H1 (cell line): Measurements from ENCODE around the gene AGAP1.

ENCODE experiments used
- BRCA1 ChIP-seq: IDR thresholded peaks from 2 replicates; pipeline ENCODE4 v1.6.1; 2012; ENCODE audit warnings: low read depth, low read length, improper control_type of control experiment
- CEBPB ChIP-seq: IDR thresholded peaks from 2 replicates; pipeline ENCODE4 v1.6.1; 2012; ENCODE audit warnings: low read depth, low read length
- EZH2 ChIP-seq: fragments of 200-600 bp; sonication (generic); IDR thresholded peaks from 2 replicates; pipeline ENCODE4 v1.7.1; 2012; ENCODE audit warnings: low read depth, mild to moderate bottlenecking, moderate library complexity, low read length, inconsistent platforms; ENCODE audit not compliant: severe bottlenecking
- KDM1A ChIP-seq: fragments of 200-600, 300-600 bp; sonication (generic); IDR thresholded peaks from 2 replicates; pipeline ENCODE4 v1.7.1; 2016; ENCODE audit warnings: mild to moderate bottlenecking, low read length, borderline replicate concordance
- PHF8 ChIP-seq: fragments of 200-600 bp; sonication (generic); conservative IDR thresholded peaks from 2 replicates; pipeline ENCODE4 v1.7.1; 2012; ENCODE audit warnings: low read depth, mild to moderate bottlenecking, inconsistent platforms, low read length, moderate library complexity
- POLR2A ChIP-seq, 2 experiments: IDR thresholded peaks; 1 replicate in 1 of 2; 2 replicates in 1 of 2; pipeline ENCODE4 v1.6.1; 2011; ENCODE audit warnings: low read depth in 2 of 2, low read length in 2 of 2, mild to moderate bottlenecking in 2 of 2; ENCODE audit errors: control extremely low read depth in 1 of 2
- RAD21 ChIP-seq, 2 experiments: IDR thresholded peaks in 1 of 2; conservative IDR thresholded peaks in 1 of 2; 2 replicates each; pipeline ENCODE4 v1.6.1; 2011; ENCODE audit warnings: low read depth in 2 of 2, low read length in 2 of 2, improper control_type of control experiment in 1 of 2, inconsistent platforms in 1 of 2, mild to moderate bottlenecking in 1 of 2, moderate library complexity in 1 of 2
- RXRA ChIP-seq: IDR thresholded peaks from 2 replicates; pipeline ENCODE4 v1.6.1; 2011; ENCODE audit warnings: low read depth, mild to moderate bottlenecking, low read length, moderate library complexity; ENCODE audit not compliant: insufficient read depth
- SRF ChIP-seq: IDR thresholded peaks from 2 replicates; pipeline ENCODE4 v1.6.1; 2011; ENCODE audit warnings: mild to moderate bottlenecking, low read depth, low read length, moderate library complexity
- YY1 ChIP-seq: IDR thresholded peaks from 2 replicates; pipeline ENCODE4 v1.6.1; 2011; ENCODE audit warnings: low read depth, mild to moderate bottlenecking, low read length
- TF ChIP-seq, protein P1 (sequence below), 3 experiments: IDR thresholded peaks; 1 replicate in 2 of 3; 2 replicates in 1 of 3; pipeline versions ENCODE4 v1.5.1 to v1.6.1; 2011; ENCODE audit warnings: low read length in 3 of 3, mild to moderate bottlenecking in 3 of 3, inconsistent platforms in 2 of 3, low read depth in 1 of 3, moderate library complexity in 1 of 3; ENCODE audit not compliant: insufficient read depth in 1 of 3; ENCODE audit errors: control extremely low read depth in 1 of 3
- TF ChIP-seq, protein P2 (sequence below): IDR thresholded peaks from 2 replicates; pipeline ENCODE4 v1.6.1; 2011; ENCODE audit warnings: low read depth, mild to moderate bottlenecking, low read length; ENCODE audit not compliant: insufficient read depth
- TF ChIP-seq, protein P3 (sequence below): IDR thresholded peaks from 2 replicates; pipeline ENCODE4 v1.6.1; 2012; ENCODE audit warnings: inconsistent platforms

DNA sequence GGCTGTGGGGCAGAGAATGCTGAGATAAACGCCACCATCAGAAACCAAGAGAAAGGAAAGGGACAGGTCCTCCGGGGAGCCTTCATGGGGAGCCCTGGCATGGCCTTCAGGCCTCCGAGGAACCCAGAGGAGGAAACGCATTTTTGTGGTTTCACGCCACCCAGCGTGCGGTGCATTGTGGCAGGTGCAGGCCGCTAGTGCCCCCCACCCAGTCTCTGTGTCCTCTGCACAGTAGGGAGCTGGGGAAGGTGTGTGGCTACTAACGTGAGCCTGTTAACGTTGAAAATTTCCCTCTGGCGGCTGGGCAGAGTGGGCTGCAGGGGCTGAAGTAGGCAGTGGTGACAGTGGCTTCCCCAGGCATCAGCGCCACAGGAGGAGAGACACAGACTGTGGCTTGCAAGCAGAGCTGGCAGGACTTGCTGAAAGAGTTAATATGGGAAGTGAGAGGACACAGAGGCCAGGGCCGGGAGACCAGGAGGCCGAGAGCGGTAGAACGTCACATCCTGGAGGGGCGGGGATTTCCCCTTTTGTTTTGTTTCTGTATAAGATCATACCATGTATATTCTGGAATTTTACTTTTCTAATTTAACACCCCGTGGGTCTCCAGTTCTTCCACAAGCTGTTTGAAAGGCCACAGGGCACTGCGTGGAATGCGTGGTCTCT lies 507.5 kb downstream of the AGAP1 start:
- TF ChIP-seq POLR2A (IDR thresholded peaks at IDR 0.05; ENCODE audit: control extremely low read depth in 1 of 2, low read depth in 2 of 2, low read length in 2 of 2) (no peak), CEBPB (no peak), RXRA (no peak), PHF8 (no peak), EZH2 (no peak), KDM1A (no peak), RAD21 (IDR thresholded peaks at IDR 0.05 in 1 of 2, conservative IDR thresholded peaks at IDR 0.05 in 1 of 2; ENCODE audit: low read depth in 2 of 2, low read length in 2 of 2) (no peak), SRF (no peak), YY1 (no peak), BRCA1 (no peak)
- TF ChIP-seq, protein P1, sequence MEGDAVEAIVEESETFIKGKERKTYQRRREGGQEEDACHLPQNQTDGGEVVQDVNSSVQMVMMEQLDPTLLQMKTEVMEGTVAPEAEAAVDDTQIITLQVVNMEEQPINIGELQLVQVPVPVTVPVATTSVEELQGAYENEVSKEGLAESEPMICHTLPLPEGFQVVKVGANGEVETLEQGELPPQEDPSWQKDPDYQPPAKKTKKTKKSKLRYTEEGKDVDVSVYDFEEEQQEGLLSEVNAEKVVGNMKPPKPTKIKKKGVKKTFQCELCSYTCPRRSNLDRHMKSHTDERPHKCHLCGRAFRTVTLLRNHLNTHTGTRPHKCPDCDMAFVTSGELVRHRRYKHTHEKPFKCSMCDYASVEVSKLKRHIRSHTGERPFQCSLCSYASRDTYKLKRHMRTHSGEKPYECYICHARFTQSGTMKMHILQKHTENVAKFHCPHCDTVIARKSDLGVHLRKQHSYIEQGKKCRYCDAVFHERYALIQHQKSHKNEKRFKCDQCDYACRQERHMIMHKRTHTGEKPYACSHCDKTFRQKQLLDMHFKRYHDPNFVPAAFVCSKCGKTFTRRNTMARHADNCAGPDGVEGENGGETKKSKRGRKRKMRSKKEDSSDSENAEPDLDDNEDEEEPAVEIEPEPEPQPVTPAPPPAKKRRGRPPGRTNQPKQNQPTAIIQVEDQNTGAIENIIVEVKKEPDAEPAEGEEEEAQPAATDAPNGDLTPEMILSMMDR (IDR thresholded peaks at IDR 0.05; ENCODE audit: control extremely low read depth in 1 of 3, insufficient read depth in 1 of 3, low read depth in 1 of 3, low read length in 3 of 3) = no peak
- TF ChIP-seq, protein P2, sequence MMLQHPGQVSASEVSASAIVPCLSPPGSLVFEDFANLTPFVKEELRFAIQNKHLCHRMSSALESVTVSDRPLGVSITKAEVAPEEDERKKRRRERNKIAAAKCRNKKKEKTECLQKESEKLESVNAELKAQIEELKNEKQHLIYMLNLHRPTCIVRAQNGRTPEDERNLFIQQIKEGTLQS = no peak
- TF ChIP-seq, protein P3, sequence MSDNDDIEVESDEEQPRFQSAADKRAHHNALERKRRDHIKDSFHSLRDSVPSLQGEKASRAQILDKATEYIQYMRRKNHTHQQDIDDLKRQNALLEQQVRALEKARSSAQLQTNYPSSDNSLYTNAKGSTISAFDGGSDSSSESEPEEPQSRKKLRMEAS = no peak
